Mesenteric fat pad (tissue), 1 donor: ENCODE results near the gene C18orf32. TPM values are rescaled to one million over a fixed set of nuclear protein-coding genes. Genes with fewer than 3 reads are reported as not detected.
"Not testable (repeated sequence)": the region's sequence is repeated elsewhere in the genome, so short reads cannot be mapped to it uniquely, and the experiment has no call there.

ENCODE experiments used
- DNase-seq: peaks from one replicate; pipeline ENCODE4 v3.0.0-alpha.2; 2020; ENCODE audit warnings: low spot score
- total RNA-seq: library from RNA; stranded (reverse); fragmentation: NEBNext Ultra II Directional; extraction: Animal tissue kit (Norgen Biotek cat#: 25700); gene quantifications from one replicate; pipeline ENCODE4 v1.2.1, GENCODE V29; 2021
- donor health status: DM: yes; HTN: yes; CAD: no.

The C18orf32 gene
- total RNA-seq, 1 donor from 2014 or later, result 46.5 TPM

DNA sequence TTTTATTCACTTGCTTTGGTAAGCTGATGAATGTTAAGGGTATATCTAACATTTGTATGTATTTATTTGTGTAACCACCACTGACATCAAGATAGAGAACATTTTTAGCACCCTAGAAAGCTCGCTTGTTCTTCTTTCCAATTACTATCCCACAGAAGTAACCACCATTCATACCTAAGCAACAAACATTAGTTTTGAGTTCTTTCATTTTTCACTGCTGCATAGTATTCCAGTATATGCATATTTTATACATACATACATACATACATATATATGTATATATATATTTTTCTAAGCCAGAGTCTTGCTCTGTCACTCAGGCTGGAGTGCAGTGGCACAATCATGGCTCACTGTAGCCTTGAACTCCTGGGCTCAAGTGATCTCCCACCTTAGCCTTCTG is 15.5 kb downstream of the C18orf32 start:
- no peak for DNase-seq

DNA sequence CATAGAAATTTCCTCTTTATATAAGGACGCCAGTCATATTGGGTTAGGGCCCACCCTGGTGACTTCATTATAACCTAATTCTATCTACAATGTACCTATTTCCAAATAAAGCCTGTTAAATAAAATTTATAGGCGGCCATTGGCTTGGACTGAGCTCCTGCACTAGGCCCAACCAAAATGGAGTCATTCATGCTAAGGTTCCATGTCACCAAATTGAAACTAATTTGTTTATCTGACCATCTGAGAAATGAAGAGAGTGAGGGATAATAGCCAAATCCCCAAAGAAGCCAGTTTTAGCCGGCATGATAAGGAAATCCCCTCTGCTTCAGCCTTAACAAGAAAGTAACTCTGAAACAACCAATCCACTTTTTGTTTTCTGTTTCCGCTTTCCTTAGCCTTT is 19.4 kb downstream of the C18orf32 start:
- DNase-seq, result no peak

DNA sequence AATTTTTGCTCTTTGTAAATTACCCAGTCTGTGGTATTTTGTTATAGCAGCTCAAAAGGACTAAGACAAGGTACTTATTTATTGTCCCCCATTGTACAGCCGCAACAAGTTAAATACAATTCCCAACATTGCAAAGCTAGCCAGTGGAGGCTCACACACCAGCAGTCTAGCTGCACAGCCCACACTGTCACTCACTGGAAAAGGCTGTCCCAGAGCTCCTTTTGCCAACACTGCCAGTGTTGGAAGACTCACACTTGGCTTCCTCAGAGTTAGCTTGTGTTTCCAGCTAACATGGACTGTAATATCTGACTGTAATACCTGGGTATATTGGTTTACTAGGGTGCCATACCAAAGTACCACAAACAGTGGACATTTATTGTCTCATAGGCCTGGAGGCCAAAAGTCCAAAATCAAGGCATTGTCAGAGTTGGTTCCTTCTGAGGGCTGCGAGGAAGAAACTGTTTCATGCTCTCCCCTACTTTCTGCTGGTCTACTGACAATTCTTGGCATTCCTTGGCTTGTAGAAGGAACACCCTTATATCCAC is 19.9 kb downstream of the C18orf32 start:
- DNase-seq, result no peak

DNA sequence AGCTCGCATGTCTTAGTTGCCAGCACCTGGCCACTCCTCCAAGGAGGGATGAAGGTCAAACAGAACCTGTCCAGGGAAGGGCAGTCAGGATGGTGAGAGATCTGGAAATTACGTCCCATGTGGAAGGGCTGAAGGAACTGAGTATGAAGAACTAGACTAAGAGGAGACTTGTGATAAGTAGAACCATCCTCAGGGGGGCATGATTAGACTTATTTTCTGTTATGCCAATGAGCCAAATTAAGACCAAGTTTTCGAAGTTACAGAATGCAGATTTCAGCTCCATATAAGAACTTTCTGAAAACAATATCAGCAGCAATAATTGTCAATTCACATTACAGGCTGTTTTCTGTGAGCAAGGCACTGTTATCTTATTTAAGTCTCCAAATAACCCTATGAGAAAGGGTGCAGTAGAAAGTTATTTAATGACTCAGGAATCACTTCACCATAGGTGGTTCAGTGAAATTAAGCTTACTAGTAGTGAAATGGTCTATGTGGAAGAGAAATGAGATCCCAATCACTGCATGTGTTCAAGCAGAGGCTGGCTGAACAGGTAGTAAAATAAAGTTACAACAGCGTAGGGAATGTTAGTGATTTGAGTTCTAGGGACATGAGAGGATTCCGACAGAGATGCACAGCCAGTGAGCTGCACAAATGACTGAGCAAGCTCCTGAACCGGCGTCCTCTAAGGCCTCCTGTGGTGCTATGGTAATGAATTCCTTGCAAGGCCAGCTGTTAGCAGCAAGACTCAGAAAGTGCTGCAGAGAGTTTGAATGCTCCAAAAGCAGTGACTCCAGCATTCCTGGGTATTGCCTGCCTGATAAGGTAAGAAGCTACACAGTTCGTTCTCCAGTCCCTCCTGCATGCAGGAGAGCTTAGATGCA is 22.1 kb downstream of the C18orf32 start:
- no peak for DNase-seq

DNA sequence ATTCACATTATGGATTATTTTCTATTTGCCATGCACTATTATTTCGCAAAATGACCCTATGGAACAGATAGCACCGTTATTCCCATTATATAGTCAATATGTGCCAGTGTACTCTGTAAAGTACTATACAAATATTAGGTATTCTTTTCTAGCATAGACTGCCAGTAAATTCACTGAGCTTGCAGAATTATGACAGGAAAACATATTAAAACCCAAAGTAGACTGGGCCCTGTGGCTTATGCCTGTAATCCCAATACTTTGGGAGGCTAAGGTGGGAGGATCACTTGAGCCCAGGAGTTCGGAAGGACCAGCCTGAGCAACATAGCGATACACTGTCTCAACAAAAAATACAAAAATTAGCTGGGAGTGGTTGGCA is 25.4 kb downstream of the C18orf32 start:
- no peak for DNase-seq

DNA sequence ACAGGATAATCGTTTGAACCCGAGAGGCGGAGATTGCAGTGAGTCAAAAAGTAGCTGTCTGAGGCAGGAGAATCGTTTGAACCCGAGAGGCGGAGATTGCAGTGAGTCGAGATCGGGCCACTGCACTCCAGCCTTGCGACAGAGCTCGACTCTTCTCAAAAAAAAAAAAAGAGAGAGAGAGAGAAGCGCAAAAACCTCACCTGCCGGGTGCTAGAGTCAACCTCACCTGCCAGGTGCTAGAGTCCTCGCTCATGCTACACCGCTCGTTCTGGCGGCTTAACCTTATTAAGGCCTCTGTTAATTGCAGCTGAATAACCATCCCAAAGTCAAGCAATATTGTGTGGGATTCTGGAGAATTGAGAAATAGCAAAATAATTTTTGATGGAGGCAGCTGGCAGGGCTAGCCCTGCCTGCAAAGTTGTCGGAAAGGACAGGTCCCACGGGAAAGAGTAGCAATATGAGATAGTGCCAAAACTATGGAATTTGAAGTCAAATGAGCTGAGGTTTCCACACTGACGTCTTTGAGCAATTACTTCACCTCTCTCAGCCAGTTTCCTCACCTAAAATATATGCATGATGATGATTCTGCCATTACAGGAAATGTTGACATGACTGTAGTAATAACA is 25.9 kb downstream of the C18orf32 start:
- no peak for DNase-seq

DNA sequence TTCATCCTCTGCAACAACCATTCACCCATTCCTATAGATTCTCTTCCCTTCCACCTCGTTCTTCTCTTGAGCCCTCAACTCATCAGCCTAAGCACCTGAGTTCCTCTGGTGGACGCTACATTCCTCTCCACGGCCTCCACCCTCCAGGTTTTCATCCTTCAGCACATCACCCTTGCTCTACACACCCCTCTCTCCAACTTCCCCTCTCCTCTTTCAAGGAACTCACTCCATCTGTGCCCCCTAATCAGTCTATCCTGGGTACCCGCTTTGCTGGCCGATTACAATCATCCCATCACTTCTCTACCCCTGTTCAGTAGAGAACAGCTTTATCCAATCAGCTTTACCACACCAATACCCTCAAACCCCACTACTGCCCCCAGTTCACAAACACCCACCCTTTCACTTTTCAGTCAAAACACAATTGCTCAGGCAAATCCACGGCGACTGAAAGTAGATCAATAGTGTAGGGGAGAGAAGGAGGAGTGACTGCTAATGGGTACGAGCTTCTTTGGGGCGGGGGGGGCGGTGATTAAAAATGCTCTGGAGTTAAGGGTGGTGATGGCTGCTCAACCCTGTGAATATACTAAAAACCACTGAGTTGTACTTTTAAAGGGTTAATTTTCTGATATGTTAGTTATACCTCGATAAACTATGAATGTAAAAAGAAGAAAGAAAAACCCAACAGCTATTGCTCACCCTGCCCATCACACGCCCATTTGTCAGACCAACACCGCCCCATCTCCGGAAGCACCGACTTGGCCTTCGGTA is 27.4 kb downstream of the C18orf32 start:
- no peak for DNase-seq

DNA sequence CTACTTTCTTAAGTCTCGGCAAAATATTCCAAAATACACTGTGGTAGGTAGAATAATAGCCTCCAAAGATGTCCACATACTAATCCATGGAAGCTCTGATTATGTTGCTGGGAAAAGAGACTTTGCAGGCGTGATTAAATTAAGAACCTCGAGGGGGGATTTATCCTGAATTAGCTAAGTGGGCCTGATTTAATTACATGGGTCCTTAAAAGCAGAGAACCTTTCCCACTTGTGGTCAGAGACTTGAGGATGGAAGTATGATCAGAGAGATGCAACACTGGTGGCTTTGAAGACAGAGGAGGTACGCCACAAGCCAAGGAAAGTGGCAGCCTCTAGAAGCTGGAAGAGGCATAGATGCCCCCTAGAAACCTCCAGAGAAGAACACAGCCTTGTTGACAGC is 29.4 kb downstream of the C18orf32 start:
- DNase-seq, result no peak

DNA sequence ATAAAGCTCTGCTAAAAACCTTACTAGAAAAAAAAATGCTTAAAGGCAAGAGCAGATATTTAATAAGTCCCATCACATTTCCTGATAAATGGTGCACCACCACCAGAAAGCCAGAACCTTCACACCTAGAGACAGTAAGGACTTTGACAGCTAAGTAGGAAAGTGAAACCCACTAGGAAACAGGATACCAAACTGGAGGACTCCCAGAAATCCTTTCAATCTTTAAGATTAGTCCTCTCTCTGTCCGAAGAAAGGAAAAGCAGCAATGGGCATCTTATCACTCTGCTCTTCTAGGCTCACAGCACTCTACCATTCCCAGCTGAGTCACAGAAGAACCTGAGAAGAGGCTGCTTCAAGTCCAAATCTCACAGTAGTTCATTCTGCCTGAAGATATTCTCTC is 30.2 kb downstream of the C18orf32 start:
- DNase-seq, result no peak

DNA sequence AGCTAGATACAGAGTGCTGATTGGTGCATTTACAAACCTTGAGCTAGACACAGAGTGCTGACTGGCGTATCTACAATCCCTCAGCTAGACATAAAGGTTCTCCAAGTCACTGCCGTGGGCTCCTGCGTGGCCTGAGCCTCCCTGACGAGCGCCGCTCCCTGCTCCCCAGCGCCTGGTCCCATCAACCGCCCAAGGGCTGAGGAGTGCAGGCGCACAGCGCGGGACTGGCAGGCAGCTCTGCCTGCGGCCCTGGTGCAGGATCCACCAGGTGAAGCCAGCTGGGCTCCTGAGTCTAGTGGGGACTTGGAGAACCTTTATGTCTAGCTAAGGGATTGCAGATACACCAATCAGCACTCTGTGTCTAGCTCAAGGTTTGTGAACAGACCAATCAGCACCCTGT is 34.5 kb downstream of the C18orf32 start:
- not testable (repeated sequence) for DNase-seq

DNA sequence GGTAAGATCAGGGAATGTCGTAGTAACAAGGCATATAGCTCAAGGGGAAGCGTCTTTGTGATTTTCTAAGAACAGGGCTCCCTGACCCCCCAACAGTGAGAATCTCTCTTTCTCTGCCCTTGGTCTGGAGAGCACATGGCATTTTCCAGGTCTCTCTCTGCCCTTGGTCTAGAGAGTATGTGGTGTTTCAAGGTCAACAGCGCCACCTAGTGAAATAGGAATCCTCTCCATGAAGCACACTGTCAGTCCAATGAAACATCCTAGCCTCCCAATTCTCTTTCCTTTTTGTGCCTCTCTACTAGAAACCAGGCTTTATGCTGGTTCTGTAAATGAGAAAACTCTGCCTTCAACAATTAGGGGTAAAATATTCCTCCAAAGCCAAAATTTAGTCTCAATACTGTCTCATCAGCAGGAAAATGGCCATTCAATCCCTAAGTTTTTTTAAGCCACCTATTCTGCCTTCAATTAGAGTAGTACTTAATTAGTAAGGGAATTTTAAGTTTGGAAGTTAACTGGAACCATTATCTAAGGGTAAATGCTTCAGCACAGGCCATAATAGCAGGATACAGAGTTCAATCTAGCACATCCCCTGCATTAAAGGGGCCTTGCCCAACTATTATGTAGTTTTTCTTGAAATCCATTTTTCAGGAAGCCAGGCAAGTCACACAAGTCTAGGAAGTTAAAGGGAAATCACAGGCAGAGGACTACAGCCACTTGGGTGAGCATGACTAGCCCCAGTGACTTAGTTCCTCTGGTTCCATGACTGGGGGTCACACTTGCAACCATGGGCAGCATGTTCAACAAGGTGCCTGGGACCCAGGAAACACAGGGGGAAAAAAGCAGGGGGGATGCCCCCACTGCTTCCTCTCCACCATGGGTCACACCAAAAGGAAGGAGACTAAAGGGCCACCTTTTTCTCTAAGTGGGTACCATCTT is 39.0 kb downstream of the C18orf32 start:
- no peak for DNase-seq

DNA sequence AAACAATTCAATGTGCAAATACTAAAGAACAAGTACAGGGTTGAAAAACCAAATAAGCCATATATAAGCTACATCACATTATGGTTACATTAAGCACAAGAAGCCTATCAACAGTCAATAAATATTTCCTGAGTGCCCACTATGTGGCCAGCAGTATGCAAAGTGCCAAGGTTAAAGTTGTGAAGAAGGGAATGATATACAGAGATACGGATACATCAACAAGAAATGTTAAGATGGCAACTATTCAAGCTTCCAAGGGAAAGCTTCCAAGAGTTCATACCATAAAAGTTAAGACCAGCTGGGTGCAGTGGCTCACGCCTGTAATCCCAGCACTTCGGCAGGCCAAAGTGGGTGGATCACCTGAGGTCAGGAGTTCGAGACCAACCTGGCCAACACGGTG is 40.6 kb downstream of the C18orf32 start:
- DNase-seq, result no peak

DNA sequence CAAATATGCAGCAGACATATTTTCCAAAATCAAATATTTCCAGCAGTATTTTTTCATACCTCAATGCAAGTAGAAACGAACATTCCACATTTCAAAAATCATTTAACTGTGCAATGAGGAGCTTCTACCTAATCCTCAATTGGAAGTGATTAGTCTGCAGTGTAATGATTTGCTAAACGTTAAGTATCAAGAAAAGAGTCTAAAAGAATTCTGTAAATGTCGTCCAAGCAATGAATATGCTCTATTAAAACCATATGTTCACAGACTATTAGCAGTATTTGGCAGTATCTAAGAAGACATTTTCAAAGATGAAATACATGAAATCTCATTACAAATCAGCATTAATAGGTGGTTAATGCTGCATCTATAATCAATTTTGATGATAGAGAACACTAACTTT is 42.5 kb downstream of the C18orf32 start:
- DNase-seq, result no peak

DNA sequence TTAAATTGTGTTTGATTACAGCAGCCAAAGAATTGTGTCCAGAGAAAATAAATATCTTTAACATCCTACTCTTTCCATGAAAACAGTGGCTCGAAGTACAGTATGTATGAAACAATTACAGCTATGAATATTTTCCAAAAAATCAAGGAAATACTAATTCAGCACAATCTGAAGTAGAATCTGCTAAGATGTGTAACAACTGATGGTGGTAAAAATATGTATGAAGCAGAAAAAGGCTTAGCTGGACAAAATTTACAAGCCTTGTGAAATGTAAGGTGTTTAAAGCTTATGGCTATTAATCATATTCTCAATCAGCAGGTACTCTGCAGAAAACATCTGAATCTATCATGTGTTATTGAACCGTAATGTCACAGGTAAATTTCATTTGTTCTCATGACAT is 43.2 kb downstream of the C18orf32 start:
- DNase-seq, result no peak

DNA sequence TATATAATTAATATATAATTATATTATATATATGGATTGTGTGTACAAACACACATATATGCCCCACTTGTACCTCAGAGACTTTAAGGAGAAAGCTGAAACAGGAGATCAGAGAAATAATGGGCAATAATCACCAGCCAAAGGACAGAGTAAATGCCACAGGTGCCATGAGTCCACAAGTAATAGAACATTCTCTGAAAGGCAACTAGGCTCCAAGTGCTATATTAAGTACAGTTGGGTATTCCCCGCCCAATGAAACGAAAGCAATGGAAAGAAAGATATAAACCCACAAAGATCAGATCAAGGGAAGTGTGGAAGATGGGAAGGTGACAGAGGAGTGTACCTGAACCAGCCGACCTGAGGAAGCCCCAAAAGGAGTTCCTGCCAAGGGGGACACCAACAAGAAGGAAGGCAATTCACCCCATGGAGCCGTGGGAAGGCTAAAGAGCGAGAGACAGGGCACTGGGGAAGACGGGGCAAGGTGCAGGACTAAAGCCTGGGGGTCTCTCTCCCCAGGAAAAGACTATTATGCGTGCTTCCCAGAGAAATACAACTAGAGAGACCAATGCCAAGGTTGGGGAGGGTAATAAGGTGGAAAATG is 45.6 kb downstream of the C18orf32 start:
- no peak for DNase-seq

DNA sequence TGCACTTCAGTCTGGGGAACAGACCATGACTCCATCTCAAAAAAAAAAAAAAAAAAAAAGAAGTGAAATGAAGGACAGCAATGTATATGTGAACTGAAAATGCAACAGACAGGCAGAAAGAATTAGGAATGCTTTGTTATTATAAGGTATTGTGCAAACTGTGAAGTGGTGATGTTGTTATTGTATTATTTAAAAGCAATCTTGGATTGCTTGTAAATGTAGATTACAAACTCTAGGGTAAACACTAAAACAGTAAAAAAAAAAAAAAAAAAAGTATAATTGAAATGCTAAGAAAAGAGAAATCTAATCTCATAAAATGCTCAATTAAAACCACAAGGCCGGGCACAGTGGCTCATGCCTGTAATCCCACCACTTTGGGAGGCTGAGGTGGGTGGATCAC is 51.9 kb downstream of the C18orf32 start:
- no peak for DNase-seq

DNA sequence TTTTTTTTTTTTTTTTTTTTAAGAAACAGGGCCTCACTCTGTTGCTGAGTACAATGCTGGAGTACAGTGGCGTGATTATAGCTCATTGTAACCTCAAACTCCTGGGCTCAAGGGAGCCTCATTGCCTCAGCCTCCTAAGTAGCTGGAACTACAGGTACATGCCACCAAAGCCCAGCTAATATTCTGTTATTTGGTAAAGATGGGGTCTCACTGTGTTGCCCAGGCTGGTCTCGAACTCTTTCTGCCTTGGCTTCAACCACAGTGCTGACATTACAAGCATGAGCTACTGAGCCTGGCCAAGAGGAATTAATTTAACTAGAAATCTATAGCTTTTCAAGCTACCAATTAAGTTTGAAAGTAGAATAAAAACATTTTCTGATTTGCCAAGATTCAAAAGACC is 54.4 kb downstream of the C18orf32 start:
- no peak for DNase-seq

DNA sequence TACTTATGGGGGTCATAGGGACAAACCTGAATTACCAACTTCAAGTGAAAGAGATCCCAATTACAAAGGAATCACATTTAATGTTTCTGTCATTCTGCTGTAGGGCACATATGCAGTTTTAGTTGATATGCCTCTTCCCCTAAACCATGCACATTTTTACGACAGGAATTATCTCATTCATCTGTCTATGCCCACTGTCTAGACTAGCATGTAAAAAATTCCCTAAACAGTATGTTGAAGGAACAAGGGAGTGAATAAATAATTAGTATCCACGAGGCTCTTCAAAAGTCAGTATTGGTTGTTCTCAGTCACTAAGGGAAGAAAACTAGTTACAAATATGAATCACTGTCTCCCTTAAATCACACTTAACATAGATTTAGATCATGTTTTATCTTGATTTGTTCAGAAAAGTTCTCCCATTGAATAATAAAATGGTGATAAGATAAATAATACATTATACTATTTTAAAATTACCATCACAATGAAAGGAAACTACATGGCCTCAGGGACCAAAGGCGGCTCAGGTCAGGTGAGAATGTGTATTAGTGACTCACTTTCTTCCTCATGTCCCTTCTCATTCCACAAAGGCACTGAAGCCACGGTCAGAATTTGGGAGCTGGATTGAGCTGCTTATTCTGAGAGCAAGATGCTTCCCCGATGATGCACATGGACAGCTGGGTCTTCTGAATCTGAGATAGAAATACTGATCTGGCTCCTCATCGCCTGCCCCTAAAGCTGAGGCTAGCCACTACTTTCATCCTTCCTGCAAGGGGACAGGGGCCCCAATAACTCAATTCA is 55.7 kb downstream of the C18orf32 start:
- no peak for DNase-seq
